HG03565 (cell line): ENCODE results near the gene MCC.

Source experiments
- ATAC-seq: cut with Tn5 transposase; IDR thresholded peaks from one replicate; pipeline ENCODE4 v1.9.1; 2021; ENCODE audit warnings: mild to moderate bottlenecking, moderate library complexity; ENCODE audit not compliant: unreplicated experiment

Gene MCC

GRCh38 chr5:113122053-113122452 lies 366.2 kb downstream of the MCC start:
- ATAC-seq: no peak

GRCh38 chr5:113119246-113119924 lies 368.9 kb downstream of the MCC start:
- ATAC-seq: no peak

GRCh38 chr5:113118765-113119164 lies 369.5 kb downstream of the MCC start:
- no peak for ATAC-seq

- ATAC-seq: no peak
These were observed 370.0 kb downstream of the MCC start for GRCh38 chr5:113118298-113118697.

GRCh38 chr5:113117543-113118115 lies 370.6 kb downstream of the MCC start:
- ATAC-seq: no peak

GRCh38 chr5:113115956-113116355 lies 372.3 kb downstream of the MCC start:
- no peak for ATAC-seq

GRCh38 chr5:113115061-113115460 lies 373.2 kb downstream of the MCC start:
- ATAC-seq: no peak

GRCh38 chr5:113114559-113114958 lies 373.7 kb downstream of the MCC start:
- ATAC-seq: no peak

GRCh38 chr5:113112435-113112834 lies 375.8 kb downstream of the MCC start:
- no peak for ATAC-seq

GRCh38 chr5:113110117-113110516 lies 378.1 kb downstream of the MCC start:
- no peak for ATAC-seq

GRCh38 chr5:113109344-113109743 lies 378.9 kb downstream of the MCC start:
- no peak for ATAC-seq

GRCh38 chr5:113108485-113108884 lies 379.8 kb downstream of the MCC start:
- ATAC-seq: no peak

GRCh38 chr5:113106821-113107220 lies 381.4 kb downstream of the MCC start:
- ATAC-seq: no peak

GRCh38 chr5:113105693-113106280 lies 382.5 kb downstream of the MCC start:
- no peak for ATAC-seq

- ATAC-seq: no peak
These were observed 384.9 kb downstream of the MCC start for GRCh38 chr5:113103330-113103729.

- ATAC-seq: no peak
These were observed 386.1 kb downstream of the MCC start for GRCh38 chr5:113102121-113102531.

- ATAC-seq: no peak
These were observed 387.3 kb downstream of the MCC start for GRCh38 chr5:113100981-113101380.

- ATAC-seq: no peak
These were observed 388.4 kb downstream of the MCC start for GRCh38 chr5:113099822-113100221.

GRCh38 chr5:113098378-113098777 lies 389.9 kb downstream of the MCC start:
- ATAC-seq: no peak

- no peak for ATAC-seq
These were observed 392.4 kb downstream of the MCC start for GRCh38 chr5:113095831-113096230.

- no peak for ATAC-seq
These were observed 394.7 kb downstream of the MCC start for GRCh38 chr5:113093558-113093957.

GRCh38 chr5:113092683-113093082 lies 395.6 kb downstream of the MCC start:
- ATAC-seq: no peak
